NCI-H2196 (cell line): Measurements from ENCODE around the gene GIPC3.
A peak's percentile ranks its signal among the peaks of the same experiment; 100 is the strongest.
"Not testable (repeated sequence)": the region's sequence is repeated elsewhere in the genome, so short reads cannot be mapped to it uniquely, and the experiment has no call there.

Experiments
- DNase-seq: peaks from one replicate; lab custom pipeline; 2025; ENCODE audit not compliant: unreplicated experiment; lab: John Stamatoyannopoulos, UW

Gene GIPC3

DNA sequence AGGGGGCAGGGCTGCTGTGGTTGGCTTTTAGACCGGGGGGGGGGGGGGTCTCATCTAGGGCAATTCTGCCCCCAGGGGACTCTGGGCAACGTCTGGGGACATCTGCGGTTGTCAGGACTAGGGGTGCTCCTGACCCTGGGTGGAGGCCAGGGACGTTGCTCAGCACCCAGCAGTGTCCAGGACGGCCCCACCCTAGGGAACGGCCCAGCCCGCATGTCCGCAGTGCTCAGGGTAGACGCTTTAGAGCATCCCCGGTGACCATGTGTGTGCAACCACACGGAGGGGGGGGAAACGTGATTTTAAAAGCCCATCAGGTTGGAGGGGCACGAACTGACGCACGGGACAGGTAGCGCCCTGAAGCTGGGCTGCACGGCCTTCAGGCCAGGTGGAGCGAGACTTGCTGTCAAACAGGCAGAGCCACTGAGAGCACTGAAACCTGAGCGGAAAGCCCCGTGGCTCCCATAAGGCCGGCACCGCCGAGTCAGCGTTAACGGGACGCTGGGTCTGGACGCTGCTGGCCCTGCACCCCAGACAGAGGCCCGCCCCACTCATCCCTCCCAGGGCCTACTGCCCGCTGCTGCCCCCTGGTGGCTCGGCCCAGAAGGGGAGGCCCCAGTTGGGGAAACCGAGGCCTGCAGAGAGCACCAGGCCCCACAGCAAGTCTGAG lies 33.0 kb downstream of the GIPC3 start:
- DNase-seq: peak; percentile 35

DNA sequence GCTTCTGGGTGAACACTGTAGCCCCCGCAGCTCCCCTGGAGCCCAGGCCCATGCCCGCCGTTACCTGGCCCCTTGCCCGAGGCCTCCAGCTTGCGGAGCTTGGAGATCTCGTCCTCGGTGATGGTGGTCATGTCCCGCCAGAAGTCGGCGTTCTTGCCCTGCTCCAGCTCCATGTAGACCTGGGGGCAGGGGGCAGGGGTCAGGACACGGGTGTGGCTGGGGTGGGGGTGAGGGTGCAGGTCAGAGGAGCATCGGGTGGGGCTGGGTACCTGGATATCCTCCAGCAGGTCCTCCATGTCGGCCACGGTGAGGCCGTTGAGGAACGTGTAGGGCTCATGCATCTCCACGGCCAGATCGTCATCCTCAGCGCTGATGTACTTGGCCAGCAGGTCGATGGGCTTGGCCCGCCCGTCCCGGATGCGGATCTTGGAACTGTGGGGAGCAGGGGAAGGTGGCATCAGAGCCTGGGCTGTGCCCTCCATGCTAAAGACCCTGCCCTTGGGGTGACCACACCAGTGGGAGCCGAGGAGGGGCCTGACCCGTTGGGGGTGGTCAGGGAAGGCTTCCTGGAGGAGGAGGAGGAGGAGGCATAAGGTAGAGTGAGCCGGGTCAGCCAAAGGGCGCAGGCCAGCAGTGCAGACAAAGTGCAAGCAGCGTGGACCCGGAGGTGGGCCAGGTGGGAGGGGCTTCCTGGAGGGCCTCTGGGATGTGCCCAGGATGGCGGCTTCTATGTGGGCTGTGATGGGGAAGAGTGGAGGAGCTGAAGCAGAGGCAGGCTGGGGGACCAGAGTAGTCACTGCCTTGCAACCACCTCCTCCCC lies 33.7 kb downstream of the GIPC3 start:
- DNase-seq: no peak

DNA sequence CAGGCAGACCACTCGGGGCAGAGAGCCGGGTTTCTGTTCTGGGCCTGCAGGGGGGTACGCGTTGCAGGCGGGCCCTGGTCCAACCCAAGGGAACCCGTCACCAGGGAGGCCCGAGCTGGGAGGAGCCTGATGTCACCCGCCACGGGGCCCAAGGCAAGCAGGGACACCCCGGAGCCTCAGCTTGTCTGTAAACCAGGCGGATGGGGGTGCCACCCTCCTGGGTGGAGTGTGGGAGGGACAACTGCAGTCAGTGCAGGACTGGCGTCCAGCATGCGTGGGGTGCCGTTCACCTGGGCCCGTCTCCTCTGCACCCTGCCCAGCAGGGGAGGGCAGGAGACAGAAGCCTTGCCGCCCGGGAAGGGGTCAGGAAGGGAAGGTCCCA lies 34.3 kb downstream of the GIPC3 start:
- DNase-seq: no peak

DNA sequence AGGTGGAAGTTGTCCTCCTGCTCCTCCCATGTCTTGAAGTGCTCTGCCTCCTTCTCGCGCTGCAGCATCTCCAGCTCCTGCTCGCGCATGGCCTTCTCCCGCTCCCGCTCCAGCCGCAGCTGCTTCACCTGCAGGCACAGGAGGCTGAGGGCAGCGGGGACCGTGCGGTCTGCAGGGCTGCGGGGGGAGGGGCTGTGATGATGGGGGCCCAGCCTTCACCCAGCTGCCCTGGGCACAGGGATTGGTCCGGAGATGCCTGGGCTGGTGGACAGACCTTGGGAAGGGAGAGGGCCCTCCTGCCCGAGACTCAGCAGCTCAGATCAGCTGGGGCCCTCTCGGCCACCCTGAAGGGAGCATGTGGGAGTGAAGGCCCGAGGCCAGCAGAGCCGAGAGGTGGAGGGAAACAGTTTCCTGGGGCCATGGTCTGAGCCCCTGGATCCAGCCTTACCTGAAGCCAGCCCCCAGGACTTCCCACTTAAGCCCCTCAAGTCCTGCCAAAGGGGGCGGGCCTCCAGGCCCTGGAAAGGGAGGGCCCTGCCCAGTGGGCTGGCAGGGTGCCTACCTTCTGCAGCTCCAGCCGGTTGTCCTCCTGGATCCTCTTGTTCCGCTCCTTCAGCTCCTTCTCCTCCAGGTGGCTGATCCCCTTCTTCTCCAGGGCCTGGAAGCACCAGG lies 35.0 kb downstream of the GIPC3 start:
- DNase-seq: no peak

DNA sequence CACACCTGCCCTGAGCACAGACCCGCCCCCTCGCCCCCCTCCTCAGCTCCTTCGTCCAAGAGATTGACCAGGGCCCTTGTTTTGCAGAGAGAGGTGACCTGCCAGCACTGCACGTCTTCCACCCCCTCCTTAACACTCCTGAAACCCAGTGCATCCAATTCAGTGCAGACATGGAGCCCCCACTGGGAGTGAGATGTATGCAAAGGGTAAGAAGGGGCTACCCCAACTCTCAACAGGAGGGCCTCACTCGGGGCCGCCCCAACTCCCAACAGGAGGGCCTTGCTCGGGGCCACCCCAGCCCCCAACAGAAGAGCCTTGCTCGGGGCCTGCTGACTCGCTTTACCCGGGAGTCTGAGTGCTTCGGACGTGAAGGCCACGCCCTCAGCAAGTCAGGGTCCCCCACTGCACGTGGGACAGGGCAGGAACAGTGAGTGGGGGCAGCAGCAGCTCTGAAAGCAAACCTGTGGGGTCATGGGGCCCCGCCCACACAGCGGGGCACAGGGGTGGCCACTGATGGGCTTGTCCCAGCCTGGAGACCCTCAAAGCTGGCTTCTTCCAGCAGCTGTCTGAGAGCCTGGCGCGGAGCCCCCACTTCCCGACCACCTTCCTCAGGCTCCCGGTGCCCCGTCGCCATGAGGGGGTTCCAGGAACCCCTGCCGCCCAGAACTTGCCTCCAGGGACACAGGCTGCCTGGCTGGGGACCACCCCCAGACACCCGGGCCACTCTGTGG lies 35.7 kb downstream of the GIPC3 start:
- DNase-seq: no peak

DNA sequence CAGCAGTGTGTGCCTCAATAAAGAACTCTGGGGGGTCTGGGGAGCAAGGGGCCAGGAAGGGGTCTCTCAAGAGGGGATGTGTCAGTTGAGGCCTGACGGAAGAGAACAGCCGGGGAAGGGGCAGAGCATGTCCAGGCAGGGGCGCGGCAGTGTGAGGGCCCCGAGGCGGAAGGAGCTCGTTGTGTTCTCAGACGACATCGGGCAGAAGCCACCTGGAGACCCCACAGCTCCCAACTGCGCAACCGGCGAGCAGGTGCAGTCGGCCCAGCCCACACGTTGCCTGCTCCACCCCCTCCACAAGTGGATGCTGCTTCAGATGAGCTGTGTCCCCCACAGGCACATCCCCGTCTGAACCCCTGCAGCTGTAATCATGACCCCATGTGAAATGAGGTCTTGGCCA lies 36.4 kb downstream of the GIPC3 start:
- DNase-seq: no peak

DNA sequence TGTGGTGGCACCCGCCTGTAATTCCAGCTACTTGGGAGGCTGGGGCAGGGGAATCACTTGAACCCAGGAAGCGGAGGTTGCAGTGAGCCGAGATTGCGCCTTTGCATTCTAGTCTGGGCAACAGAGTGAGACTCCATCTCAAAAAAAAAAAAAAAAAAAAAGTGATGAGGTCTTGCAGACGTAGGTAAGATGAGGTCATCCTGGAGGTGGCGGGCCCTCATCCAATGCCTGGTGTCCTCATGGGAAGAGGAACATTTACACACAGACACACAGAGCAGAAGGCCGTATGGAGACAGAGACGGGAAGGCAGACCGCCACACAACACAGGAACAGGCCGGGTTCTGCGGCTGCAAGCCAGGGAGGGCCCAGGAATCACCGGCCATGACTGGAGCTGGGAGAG lies 36.9 kb downstream of the GIPC3 start:
- no peak for DNase-seq

DNA sequence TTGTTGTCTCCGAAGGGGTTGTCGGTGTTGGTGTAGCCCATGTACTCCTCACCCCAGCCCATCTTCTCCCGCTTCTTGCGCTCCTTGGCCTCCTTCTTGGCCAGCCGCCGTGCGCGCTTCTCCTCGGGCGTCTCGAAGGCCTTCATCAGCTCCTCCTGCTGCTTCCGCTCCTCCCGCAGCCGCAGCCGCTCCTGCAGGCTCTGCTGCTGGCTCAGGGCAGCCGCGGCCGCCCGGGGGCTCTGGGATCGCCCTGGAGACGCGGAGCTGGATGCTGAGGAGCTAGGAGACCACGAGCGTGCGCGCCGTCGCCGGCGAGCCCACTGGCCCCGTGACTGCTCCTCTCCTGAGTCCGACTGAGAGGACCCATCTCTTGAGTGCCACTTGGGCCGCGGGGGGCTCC lies 38.4 kb downstream of the GIPC3 start:
- no peak for DNase-seq

DNA sequence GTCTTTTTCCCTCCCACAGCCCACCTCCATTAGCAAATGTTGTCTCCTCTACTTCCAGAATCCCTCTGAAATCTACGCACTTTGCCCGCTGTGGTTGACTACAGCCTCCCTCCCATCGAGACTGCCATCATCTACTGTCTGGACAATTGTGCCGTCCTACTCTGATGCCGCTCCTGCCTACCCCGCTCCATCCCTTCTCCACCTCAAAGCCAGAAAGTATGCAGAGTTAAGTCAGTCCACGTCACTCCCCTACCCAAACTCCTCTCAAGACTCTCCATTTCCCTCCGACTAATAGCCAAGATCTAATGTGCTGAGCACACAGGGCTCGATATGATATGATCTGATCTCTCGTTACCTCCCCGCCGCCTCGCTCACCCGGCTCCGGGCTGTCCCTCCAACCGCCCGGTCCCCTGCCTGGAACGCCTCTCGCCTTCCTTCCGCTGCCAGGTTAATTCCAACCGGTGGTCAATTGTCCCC lies 40.8 kb downstream of the GIPC3 start:
- DNase-seq: no peak

DNA sequence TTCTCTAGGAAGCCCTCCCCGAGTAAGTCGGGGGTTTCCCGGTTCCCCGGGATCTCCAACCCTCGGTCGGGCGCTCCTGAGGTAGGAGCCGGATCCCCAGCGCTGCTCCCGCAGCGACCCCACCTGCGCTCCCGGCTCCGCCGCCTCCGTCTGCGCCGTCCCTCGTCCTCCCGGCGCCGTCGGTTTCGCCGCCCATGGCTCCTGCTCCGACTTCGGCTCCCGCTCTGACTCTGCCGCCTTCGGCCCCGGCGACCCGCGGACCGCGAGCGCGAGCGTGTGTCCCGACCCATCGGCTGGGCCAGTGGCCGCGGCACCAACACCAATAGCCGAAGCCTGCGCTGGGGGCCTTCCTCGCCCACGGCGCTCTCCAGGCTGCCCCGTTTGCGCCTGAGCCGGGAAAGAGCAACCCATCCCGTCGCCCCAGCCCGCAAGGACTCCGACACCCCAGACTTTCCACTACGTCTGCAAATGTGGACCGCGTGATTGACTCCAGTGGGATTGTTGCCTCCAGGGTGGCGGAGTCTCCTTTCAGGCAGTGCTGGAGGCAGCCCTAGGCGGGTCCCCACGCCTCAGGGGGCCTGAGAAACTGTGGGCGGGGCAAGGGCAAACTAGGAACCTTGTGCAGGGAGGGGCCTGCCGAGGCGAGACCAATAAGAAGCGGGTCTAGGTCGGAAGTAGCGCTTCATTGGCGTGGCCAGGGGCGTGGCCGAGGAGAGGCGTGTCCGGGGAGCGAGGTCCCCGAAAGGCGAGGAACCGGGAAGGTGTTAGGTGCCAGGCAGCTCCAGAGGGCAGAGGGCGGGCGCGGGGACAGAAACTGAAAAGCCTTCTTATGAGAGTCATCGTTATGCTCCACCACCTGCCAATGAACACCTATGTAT lies 41.4 kb downstream of the GIPC3 start, which contains the start of gene CACTIN:
TSS of gene CACTIN (minus strand) at position 318 of the 878 bp plus-strand sequence. CDS start at position 290, 28 bp downstream.
- DNase-seq: peak; percentile 99

DNA sequence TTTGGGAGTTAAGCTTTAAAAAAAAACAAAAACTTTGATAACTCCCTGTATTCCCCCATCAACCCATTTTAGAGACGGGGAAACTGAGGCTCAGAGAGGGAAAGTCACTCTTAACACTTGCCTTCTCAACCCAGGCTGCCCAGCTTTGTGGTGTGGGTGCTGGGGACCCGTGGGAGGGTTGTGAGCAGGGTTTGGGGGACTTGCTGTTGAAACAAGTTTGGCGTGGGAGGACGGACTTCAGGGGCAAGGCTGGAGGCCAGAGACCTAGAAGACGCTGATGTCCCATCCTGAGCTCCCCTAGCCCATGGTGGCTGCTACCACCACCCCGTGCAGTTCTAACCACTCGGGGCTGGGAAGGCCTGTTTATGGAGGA lies 42.1 kb downstream of the GIPC3 start:
- no peak for DNase-seq

DNA sequence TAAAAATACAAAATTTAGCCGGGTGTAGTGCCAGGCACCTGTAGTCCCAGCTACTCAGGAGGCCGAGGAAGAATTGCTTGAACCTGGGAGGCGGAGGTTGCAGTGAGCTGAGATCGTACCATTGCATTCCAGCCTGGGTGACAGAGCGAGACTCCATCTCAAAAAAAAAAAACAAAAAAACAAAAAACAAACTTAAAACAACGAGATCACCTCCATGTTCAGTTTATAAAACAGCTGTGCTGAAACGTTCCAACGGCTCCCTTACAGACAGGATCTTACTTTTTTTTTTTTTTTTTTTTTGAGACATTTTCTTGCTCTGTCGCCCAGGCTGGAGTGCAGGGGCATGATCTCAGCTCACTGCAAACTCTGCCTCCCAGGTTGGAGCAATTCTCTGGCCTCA lies 43.5 kb downstream of the GIPC3 start:
- DNase-seq: not testable (repeated sequence)

DNA sequence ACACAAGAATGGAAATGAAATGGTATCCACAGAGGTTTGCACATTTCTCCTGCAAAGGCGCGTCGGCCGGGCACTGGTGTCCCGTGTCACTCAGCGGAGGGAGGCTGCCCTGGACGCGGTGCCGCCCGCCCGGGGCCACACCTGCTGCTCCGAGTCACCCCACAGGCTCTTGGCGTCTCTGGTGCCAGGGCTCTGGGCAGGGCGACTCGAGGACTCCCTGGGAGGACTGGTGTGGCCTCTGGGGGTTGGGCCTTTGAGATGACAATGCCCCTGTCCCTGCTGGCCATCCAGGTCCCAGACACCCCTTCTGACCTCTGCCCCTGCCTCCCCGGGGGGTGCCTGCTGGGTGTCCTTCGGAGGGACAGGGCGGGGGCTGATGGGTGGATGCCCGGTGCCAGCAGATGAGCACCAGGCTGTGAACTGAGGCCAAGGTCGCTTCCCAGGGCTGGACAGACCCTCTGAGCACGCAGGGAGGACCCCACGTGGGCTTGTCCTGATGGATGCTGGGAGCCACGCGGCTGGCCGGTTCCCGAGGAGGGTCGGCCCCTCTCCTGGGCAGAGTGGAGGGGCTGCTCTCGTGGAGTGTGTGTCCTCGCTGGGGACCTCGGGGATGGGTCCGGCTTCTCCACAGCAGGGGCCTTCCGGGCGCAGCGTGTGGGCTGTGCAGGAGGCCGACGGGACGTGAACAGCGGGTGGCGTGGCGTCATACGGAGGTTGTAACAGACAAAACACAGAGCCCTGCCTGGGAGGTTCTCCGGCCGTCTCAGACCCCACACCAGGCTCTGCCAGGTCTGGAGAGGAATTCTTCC lies 46.0 kb downstream of the GIPC3 start:
- DNase-seq: no peak

DNA sequence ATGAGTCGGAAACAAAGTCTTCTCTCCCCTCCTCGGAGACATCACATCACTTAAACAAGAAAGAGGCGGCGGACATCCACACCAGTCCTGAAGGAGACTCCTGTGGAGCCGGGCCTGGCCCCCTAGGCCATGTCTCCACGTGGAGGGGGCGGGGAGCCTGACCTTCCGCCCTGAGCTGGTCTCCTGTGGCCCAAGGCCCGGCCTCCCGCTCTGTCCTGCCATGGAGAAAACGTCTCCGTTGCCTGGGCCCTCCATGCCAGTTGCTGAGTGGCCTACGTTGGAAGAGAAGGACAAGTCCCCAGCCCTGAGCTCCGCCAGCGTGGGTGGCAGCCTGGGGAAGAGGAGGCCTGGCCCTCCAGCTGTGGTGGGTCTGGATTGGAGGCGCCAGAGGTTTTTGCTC lies 46.8 kb downstream of the GIPC3 start:
- no peak for DNase-seq

DNA sequence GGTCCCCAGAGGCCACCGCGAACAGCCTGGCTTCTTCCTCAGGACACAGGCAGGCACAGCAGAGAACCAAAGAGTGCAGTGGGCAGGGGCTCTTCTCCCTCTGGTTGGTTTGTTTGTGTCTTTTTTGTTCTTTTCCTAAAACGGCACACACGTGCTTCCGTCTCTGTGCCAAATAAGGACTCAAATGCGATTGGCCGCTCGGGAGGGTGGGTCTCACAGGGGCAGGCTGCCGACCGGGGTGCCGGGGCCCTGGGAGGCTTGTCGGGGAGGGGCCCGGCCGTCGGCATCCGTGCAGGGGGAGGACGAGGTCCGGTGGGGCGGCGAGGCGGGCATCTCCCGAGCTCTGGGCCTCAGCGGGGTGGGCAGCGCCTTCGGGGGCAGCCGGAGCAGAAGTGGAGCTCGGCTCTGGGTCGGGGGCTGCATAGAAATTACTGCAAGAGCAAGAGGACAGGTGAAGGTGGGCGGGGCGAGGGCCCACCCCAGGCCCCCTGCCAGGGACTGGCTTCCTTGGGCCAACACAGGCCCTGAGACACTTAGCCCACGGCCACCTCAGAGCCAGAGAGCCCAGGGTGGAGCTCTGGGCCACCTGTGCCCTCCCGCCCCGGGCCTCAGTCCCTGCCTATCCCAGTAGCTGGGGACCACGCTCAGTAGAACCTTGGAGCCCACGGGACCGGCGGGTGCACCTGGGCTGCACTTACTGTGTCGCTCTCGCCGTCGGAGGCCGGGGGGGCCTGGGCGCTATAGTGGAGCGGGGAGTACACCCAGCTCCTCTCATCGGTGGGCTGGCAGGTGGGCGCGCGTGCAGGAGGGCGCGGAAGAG lies 47.7 kb downstream of the GIPC3 start:
- no peak for DNase-seq

DNA sequence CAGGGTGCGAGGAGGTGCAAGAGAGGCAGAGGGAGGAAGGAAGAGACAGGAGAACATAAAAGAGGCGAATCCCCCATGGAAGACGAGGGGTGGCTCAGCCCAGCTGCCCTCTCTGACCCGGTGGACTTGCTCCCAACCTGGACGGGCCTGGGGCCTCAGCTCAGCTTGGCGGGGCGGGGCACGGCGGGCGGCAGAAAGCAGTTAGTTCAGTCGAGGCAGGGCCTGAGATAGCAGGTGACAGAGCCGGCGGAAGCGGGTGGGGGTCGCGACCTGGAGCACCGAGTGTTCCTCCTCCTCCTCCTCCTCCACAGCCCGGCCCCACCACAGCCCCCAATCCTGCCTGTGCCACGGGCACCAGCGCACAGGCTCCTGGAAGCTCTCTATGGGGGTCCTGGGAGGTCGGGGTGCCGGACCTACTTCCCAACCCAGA lies 48.3 kb downstream of the GIPC3 start:
- DNase-seq: no peak

DNA sequence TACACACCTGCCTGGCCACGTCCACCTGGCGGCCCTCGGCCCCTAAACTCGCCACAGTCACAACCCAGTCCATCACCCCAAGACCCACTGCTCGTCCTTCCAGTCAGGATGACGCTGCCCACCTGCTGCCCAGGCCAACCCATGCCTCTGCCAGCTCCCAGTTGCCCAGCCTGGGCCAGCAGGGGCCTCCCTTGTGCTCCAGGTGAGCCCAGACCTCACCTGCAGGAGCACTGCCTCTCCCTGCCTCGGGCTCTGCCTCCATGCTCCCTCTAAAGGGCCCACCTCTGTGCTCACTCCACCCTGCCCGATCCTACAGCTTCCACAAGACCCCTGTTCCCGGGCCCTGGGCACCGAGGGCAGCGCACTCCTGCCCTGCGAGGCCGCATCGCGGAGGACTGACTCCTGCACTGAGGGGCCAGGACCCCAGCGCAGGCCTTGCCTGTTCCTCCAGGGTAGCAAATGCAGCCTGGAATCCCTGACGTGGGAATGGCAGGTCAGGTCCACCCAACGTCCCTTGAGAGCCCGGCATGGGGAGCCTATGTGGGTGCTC lies 49.3 kb downstream of the GIPC3 start:
- no peak for DNase-seq

DNA sequence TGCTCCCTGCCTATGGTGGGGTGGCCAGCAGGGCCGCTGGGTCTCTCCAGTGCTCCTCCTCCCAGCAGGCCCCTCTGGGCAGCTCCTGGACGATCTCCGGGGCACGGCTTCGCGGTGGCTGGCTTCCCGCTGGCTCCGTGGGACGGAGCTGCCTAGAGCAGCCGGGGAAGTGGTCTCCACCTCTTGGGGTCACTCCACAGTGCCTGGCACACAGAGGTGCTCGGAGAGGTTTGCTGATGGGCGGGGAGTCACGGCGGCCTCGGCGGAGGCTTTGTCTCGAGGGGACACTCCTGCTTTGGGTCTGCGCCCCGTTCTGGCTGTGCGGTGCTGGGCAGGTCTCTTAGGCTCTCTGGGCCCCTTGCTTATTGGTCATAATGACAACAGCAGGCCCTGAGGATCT lies 51.2 kb downstream of the GIPC3 start:
- no peak for DNase-seq
